Left renal cortex interstitium (tissue), 4 donors: ENCODE data around the gene RHOT2. TPM values are rescaled to one million over a fixed set of nuclear protein-coding genes. Genes with fewer than 3 reads are reported as not detected.

Source experiments
- DNase-seq, 4 donors: peaks; one replicate each; pipeline ENCODE4 v3.0.0-alpha.2; 2013; ENCODE audit warnings: low read depth in 4 of 4, low spot score in 2 of 4, missing footprints in 1 of 4
- polyA plus RNA-seq, 4 donors: library from polyadenylated mRNA; unstranded; fragments of 120-200 nt; gene quantifications; one replicate each; pipeline ENCODE4 v1.2.1, GENCODE V29; 2013; ENCODE audit not compliant: insufficient read length in 4 of 4

RHOT2 gene
- polyA plus RNA-seq, 4 donors: 53.4 to 131 (median 95.7) TPM

- DNase-seq: no peak
Observed at GRCh38 chr16:694187-694862, 26.4 kb downstream of the RHOT2 start.

GRCh38 chr16:694863-695354, 27.0 kb downstream of the RHOT2 start:
- no peak for DNase-seq

- DNase-seq: no peak
Observed at GRCh38 chr16:695355-696089, 27.6 kb downstream of the RHOT2 start.

GRCh38 chr16:698911-699671, 31.2 kb downstream of the RHOT2 start:
- no peak for DNase-seq

- no peak for DNase-seq
Observed at GRCh38 chr16:700684-701584, 33.0 kb downstream of the RHOT2 start.

- no peak for DNase-seq
Observed at GRCh38 chr16:702341-702740, 34.4 kb downstream of the RHOT2 start.

- DNase-seq: no peak
Observed at GRCh38 chr16:703406-703805, 35.5 kb downstream of the RHOT2 start.

- DNase-seq: no peak
Observed at GRCh38 chr16:704047-704446, 36.1 kb downstream of the RHOT2 start.

GRCh38 chr16:704552-705380, 36.8 kb downstream of the RHOT2 start:
- no peak for DNase-seq

- DNase-seq: no peak
Observed at GRCh38 chr16:705431-706188, 37.7 kb downstream of the RHOT2 start, which contains the start of gene FBXL16. FBXL16 (minus strand) TSS chr16:705801; CDS start chr16:697405, 8,396 bp downstream.

- DNase-seq: no peak
Observed at GRCh38 chr16:706189-707061, 38.5 kb downstream of the RHOT2 start.

- DNase-seq: no peak
Observed at GRCh38 chr16:707062-707538, 39.2 kb downstream of the RHOT2 start.

- no peak for DNase-seq
Observed at GRCh38 chr16:708019-708418, 40.1 kb downstream of the RHOT2 start.

GRCh38 chr16:708959-709358, 41.0 kb downstream of the RHOT2 start:
- no peak for DNase-seq

GRCh38 chr16:709566-710499, 41.9 kb downstream of the RHOT2 start:
- no peak for DNase-seq

GRCh38 chr16:710500-711075, 42.7 kb downstream of the RHOT2 start:
- no peak for DNase-seq
